Aorta (tissue), 5 donors: Measurements from ENCODE around the gene STRBP. TPM values are rescaled to one million over a fixed set of nuclear protein-coding genes. Genes with fewer than 3 reads are reported as not detected.

Experiments
- ATAC-seq: fragments of 200-7000 bp; cut with Tn5 transposase; one replicate; pipeline ENCODE4 v1.9.1; 2022; ENCODE audit warnings: moderate library complexity; ENCODE audit not compliant: low FRiP score
- DNase-seq, 2 donors: peaks; one replicate each; pipeline ENCODE4 v3.0.0-alpha.2; 2020
- H3K27ac ChIP-seq, 2 donors: one replicate each; pipeline ENCODE4 v1.5.1; 2013; ENCODE audit warnings: low read length in 2 of 2, mild to moderate bottlenecking in 2 of 2, moderate library complexity in 2 of 2, control low read depth in 1 of 2, inconsistent platforms in 1 of 2, low read depth in 1 of 2
- H3K27me3 ChIP-seq, 2 donors: one replicate each; pipeline ENCODE4 v1.6.1; 2013; ENCODE audit warnings: control low read depth in 1 of 2, low read length in 1 of 2, mild to moderate bottlenecking in 1 of 2, moderate library complexity in 1 of 2; ENCODE audit not compliant: insufficient read depth in 2 of 2, control insufficient read depth in 1 of 2
- H3K36me3 ChIP-seq, 2 donors: one replicate each; pipeline ENCODE4 v1.6.1; 2013; ENCODE audit warnings: control low read depth in 1 of 2, low read length in 1 of 2, mild to moderate bottlenecking in 1 of 2; ENCODE audit not compliant: insufficient read depth in 2 of 2, control insufficient read depth in 1 of 2
- H3K4me1 ChIP-seq, 2 donors: one replicate each; pipeline ENCODE4 v1.6.1; 2013; ENCODE audit warnings: low read length in 2 of 2, control low read depth in 1 of 2, mild to moderate bottlenecking in 1 of 2, moderate library complexity in 1 of 2; ENCODE audit not compliant: insufficient read depth in 2 of 2, control insufficient read depth in 1 of 2
- H3K4me3 ChIP-seq, 2 donors: one replicate each; pipeline ENCODE4 v1.5.1; 2013; ENCODE audit warnings: low read length in 2 of 2, control low read depth in 1 of 2, mild to moderate bottlenecking in 1 of 2
- H3K9me3 ChIP-seq: one replicate; pipeline ENCODE4 v1.6.1; 2013; ENCODE audit warnings: mild to moderate bottlenecking, low read length; ENCODE audit not compliant: control insufficient read depth
- WGBS, 2 donors: extraction: QIAGEN DNeasy Blood & Tissue Kit; methylation state at CpG; one replicate each; pipeline ENCODE4 v1.1.7; 2013; 5-methylcytosine and 5-hydroxymethylcytosine counted together
- intact Hi-C, 2 donors: fragments of 100-400 bp; cut with DNase I; formaldehyde crosslinking; loops; one replicate each; pipeline versions ENCODE4 v1.14.2 to v1.15.0; 2022
- polyA plus RNA-seq, 2 donors: library from polyadenylated mRNA; stranded (reverse); fragments of 200-250 nt; gene quantifications; one replicate each; pipeline ENCODE4 v1.2.3, GENCODE V29; 2013
- total RNA-seq, 2 donors: library from RNA; stranded (reverse); fragmentation: NEBNext Ultra II Directional; extraction: Animal tissue kit (Norgen Biotek cat#: 25700); gene quantifications; one replicate each; pipeline ENCODE4 v1.2.1, GENCODE V29; 2021
- donor health status: healthy with polysubstance abuse.
- donor health status: Bipolar disorder and iron deficiency.
- donor health status: DM: no; HTN: no; CAD: no.
- donor health status: DM: no; HTN: no; CAD: no.
- donor health status: DM: yes; HTN: yes; CAD: no.

The STRBP gene
- total and polyA plus RNA-seq, 4 donors: 5.4 to 27.3 (median 8.6) TPM

DNA sequence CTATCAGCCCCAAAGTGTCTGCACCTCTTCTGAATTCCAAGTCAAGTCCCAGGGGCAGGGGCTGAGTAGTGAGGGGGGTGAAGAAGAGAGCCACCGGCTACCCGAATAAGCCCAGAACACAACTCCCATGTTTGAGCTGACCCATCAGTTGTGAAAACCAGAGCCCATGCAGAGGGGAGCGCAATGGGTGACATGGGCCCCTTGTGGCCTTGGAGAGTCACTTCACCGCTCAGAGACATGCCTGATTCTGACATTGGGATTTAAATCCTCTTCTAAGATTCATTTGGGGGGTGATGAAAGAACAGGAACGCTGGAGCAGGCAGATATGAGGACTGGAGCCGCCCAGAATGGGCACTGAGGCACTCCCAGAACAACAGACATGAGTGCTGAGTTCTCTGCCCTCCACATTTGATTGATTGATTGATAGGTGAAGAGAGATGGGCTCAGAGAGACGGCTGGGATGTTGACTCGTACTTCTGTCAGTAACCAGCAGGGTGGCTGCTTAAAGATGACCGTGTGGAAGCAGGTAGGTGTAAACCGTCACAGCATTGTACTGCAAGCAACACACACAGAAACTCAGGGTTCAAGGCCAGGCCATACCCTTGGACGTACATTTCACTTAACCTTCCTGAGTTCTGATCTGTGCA lies 160.6 kb downstream of the STRBP start:
- ATAC-seq (no peak), DNase-seq (no peak)
- Histone ChIP-seq H3K9me3 (no peaks in the 10 kb centered on the region), H3K27me3 (no peaks in the 10 kb centered on the region), H3K36me3 (peaks cover 0 to 13% of the 10 kb centered on the region in 2 donors), H3K4me3 (no peak overlapping the region), H3K27ac (no peak overlapping the region), H3K4me1 (no peaks in the 10 kb centered on the region)
- WGBS, 2 donors: 67 to 75% methylated on average over 11 of the region's 11 CpGs
- intact Hi-C loops: no loop called here

DNA sequence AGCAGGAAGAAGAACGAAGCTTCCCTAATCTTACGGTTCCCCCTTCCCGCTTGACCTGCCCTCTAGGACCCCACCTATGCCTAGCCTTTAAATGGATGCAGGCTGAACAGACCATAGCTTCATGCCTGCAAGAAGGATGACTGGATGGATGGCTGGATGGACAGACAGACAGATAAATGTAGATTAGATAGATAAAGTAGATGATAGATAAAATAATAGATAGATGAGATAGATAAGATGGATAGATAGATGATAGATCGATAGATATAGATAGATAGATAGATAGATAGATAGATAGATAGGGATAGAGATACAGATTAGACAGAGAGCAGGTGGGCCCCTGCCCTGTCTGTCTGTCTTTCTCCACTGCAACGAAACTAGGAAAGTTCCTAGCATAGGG lies 162.9 kb downstream of the STRBP start:
- H3K4me1 ChIP-seq: no peaks in the 10 kb centered on the region
- DNase-seq (no peak), ATAC-seq (no peak)
- no peaks in the 10 kb centered on the region for H3K27me3 ChIP-seq
- H3K36me3 ChIP-seq: peaks cover 3 to 19% of the 10 kb centered on the region in 2 donors
- 83 to 87% methylated on average over 5 of the region's 5 CpGs for WGBS, 2 donors
- no peak overlapping the region for H3K27ac ChIP-seq
- intact Hi-C loops: no loop called here
- no peaks in the 10 kb centered on the region for H3K9me3 ChIP-seq
- no peak overlapping the region for H3K4me3 ChIP-seq

- DNase-seq (no peak), ATAC-seq (no peak)
- Histone ChIP-seq H3K4me3 (no peak overlapping the region), H3K27me3 (no peaks in the 10 kb centered on the region), H3K36me3 (peaks cover 3 to 17% of the 10 kb centered on the region in 2 donors), H3K9me3 (no peaks in the 10 kb centered on the region), H3K4me1 (no peaks in the 10 kb centered on the region), H3K27ac (no peak overlapping the region)
- intact Hi-C loops: no loop called here
- 72 to 75% methylated on average over 7 of the region's 7 CpGs for WGBS, 2 donors
These were observed 163.6 kb downstream of the STRBP start for GRCh38 chr9:123104807-123105206.

GRCh38 chr9:123102375-123103113 lies 165.8 kb downstream of the STRBP start:
- H3K9me3 ChIP-seq: no peaks in the 10 kb centered on the region
- ATAC-seq (peak; percentile 23), DNase-seq (no peak)
- no peaks in the 10 kb centered on the region for H3K4me1 ChIP-seq
- no peaks in the 10 kb centered on the region for H3K27me3 ChIP-seq
- peaks cover 11 to 21% of the 10 kb centered on the region in 2 donors for H3K36me3 ChIP-seq
- 47 to 54% methylated on average over 3 of the region's 3 CpGs for WGBS, 2 donors
- intact Hi-C loops: no loop called here
- no peak overlapping the region for H3K4me3 ChIP-seq
- H3K27ac ChIP-seq: peak overlapping the region in 1 of 2 donors; percentile 14

DNA sequence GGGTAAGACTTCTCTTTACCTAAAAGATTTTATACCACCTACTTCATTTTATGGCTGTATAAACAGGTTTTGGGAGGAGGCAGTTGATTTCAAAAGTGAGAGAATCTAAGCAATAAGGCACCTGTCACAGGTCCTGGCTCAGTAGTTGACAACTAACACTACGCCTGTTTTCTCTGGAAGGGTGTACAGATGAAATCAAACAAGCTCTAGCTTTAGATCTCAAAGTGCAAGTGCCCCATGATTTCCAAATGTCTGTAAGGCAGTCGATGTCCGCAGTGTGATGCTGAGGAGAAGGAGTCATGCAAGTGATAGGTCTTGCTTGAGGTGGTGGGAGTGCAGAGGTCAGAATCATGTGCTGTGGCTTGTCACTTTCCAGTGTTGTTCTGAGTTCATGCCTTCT lies 168.8 kb downstream of the STRBP start:
- H3K27me3 ChIP-seq: no peaks in the 10 kb centered on the region
- ATAC-seq (no peak), DNase-seq (no peak)
- H3K4me1 ChIP-seq: no peaks in the 10 kb centered on the region
- intact Hi-C loops: no loop called here
- peaks cover 13 to 19% of the 10 kb centered on the region in 2 donors for H3K36me3 ChIP-seq
- no peaks in the 10 kb centered on the region for H3K9me3 ChIP-seq
- 92 to 94% methylated on average over 3 of the region's 3 CpGs for WGBS, 2 donors
- H3K4me3 ChIP-seq: no peak overlapping the region
- H3K27ac ChIP-seq: no peak overlapping the region

DNA sequence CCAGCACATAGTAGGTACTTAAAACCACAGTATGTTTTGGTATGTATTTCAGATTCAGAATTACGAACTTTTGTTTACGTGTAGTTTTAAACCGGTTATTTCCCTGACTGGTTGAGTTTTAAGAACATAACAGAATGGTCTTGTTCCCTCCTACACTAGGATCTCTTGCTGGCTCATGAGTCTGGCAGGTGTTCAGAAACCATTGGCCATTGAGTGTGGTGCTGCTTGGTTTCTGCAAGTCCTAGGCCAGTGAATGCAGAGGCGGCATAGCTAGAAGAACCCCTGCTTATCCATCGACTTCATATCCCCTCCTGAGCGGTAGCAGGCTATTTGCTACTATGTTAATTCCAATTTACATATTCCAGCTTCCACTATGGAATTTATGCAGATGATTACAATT lies 169.3 kb downstream of the STRBP start:
- no peak for ATAC-seq
- intact Hi-C loops: no loop called here
- Histone ChIP-seq H3K4me3 (no peak overlapping the region), H3K4me1 (no peaks in the 10 kb centered on the region), H3K9me3 (no peaks in the 10 kb centered on the region), H3K27me3 (no peaks in the 10 kb centered on the region), H3K27ac (no peak overlapping the region), H3K36me3 (peaks cover 13 to 19% of the 10 kb centered on the region in 2 donors)
- DNase-seq: no peak
- 72 to 79% methylated on average over 6 of the region's 6 CpGs for WGBS, 2 donors

DNA sequence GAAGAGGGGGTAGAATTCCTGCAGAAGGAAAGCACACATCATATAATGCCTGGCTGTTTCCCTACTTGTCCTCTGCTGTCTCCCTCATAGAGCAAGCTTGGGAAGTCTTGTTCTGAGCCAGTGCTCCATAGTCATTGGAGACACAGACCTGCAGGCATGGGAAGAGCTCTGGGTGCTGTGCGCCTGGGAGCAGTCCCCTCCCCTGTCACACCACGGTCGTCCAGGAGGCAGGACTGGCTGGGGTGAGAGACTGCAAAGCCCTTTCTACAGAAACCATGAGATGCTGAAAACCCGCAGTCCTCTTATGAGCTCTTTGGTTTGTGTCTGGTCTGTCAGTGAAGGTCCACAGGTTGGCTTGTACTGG lies 170.3 kb downstream of the STRBP start:
- peaks cover 13 to 21% of the 10 kb centered on the region in 2 donors for H3K36me3 ChIP-seq
- ATAC-seq: no peak
- intact Hi-C loops: no loop called here

DNA sequence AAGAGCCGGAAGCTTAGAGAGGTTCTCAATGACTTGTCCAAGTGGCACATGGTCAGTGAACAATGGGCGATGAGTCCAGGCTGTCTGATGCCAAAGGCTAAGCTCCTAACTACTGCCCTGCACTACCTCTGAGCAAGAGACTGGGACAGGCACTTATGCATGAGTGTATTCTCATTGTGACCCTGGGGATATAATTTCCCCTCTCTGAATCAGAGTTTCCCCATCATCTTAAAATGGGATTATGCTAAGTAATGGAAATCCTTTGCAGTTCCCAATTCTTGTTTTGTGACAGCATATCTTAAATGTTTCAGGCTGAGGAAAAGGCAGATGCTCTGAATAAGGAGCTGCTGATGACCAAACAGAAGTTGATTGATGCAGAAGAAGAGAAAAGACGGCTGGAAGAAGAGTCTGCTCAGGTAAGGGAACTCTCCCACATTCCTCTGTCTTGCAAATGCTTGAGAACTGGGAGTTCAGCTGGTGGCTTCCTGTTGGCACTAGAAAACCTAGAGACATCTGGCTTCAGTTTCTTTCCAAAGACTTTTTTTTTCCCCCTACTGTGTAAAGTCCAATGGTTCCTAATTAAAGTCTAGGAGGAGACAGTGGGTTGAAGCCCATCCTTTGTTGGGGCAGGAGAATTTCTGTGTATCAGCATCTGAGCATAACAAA lies 170.8 kb downstream of the STRBP start:
- intact Hi-C loops: no loop called here
- peaks cover 13 to 21% of the 10 kb centered on the region in 2 donors for H3K36me3 ChIP-seq
- 92% methylated on average over 3 of the region's 3 CpGs for WGBS, 2 donors
- H3K27ac ChIP-seq: no peak overlapping the region
- H3K27me3 ChIP-seq: no peaks in the 10 kb centered on the region
- no peak for DNase-seq
- H3K4me1 ChIP-seq: no peaks in the 10 kb centered on the region
- H3K9me3 ChIP-seq: no peaks in the 10 kb centered on the region
- no peak overlapping the region for H3K4me3 ChIP-seq
- no peak for ATAC-seq

More for the DNA sequence above, 170.3 kb downstream of the STRBP start:
- 60 to 64% methylated on average over 4 of the region's 4 CpGs for WGBS, 2 donors
- Histone ChIP-seq H3K4me1 (no peaks in the 10 kb centered on the region), H3K27me3 (no peaks in the 10 kb centered on the region), H3K4me3 (no peak overlapping the region), H3K27ac (no peak overlapping the region), H3K9me3 (no peaks in the 10 kb centered on the region)
- no peak for DNase-seq
